AG04450 (cell line): ENCODE measurements around the gene WNT7A. TPM values are rescaled to one million over a fixed set of nuclear protein-coding genes. Genes with fewer than 3 reads are reported as not detected.

ENCODE experiments used
- CTCF ChIA-PET: fragments of 300-600, 350-600 bp; formaldehyde crosslinking; extraction: SDS; loops from one replicate; lab custom pipeline; 2022; ENCODE audit warnings: antibody characterized with exemption, inconsistent platforms; lab: Charles Lee
- POLR2A ChIA-PET: fragments of 350-600 bp; formaldehyde crosslinking; extraction: SDS; loops from one replicate; lab custom pipeline; 2021; ENCODE audit warnings: antibody characterized with exemption, inconsistent platforms; lab: Yijun Ruan, JAX
- DNase-seq: peaks from one replicate; pipeline ENCODE4 v3.0.0-alpha.2; 2011; ENCODE audit warnings: low read depth, low spot score
- H3K27ac ChIP-seq: one replicate; pipeline ENCODE4 v1.5.1; 2012; ENCODE audit warnings: low read depth, low read length, control low read depth
- H3K27me3 ChIP-seq: one replicate; pipeline ENCODE4 v1.6.0; 2012; ENCODE audit warnings: low read length; ENCODE audit not compliant: control insufficient read depth, insufficient read depth
- H3K4me3 ChIP-seq: 2 replicates; pipeline ENCODE4 v1.5.1; 2011; ENCODE audit warnings: mild to moderate bottlenecking, low read depth, low read length, control low read depth
- H3K9me3 ChIP-seq: 2 replicates; pipeline ENCODE4 v1.5.1; 2012; ENCODE audit warnings: low read length; ENCODE audit not compliant: control insufficient read depth, insufficient read depth
- polyA plus RNA-seq: library from polyadenylated mRNA; depleted of rRNA; stranded (reverse); fragments of >200 nt; gene quantifications from 2 replicates; pipeline ENCODE4 v1.2.3, GENCODE V29; 2011
- TF ChIP-seq, protein P1 (sequence below): IDR thresholded peaks from 2 replicates; pipeline ENCODE4 v1.5.1; 2011; ENCODE audit warnings: low read depth, low read length, control low read depth, inconsistent platforms

Gene WNT7A
- polyA plus RNA-seq, 1 experiment = not detected

- no peak overlapping the region for H3K27ac ChIP-seq
- no peak overlapping the region for H3K4me3 ChIP-seq
- H3K9me3 ChIP-seq = peaks cover 5% of the 10 kb centered on the region; the same call in 1 of the 2 replicates
- TF ChIP-seq, protein P1, sequence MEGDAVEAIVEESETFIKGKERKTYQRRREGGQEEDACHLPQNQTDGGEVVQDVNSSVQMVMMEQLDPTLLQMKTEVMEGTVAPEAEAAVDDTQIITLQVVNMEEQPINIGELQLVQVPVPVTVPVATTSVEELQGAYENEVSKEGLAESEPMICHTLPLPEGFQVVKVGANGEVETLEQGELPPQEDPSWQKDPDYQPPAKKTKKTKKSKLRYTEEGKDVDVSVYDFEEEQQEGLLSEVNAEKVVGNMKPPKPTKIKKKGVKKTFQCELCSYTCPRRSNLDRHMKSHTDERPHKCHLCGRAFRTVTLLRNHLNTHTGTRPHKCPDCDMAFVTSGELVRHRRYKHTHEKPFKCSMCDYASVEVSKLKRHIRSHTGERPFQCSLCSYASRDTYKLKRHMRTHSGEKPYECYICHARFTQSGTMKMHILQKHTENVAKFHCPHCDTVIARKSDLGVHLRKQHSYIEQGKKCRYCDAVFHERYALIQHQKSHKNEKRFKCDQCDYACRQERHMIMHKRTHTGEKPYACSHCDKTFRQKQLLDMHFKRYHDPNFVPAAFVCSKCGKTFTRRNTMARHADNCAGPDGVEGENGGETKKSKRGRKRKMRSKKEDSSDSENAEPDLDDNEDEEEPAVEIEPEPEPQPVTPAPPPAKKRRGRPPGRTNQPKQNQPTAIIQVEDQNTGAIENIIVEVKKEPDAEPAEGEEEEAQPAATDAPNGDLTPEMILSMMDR = no peak
- H3K27me3 ChIP-seq = no peaks in the 10 kb centered on the region
- no peak for DNase-seq
- CTCF ChIA-PET = no interaction called here
- POLR2A ChIA-PET = no interaction called here
Measured at GRCh38 chr3:13839253-13839652, 40.6 kb downstream of the WNT7A start.

DNA sequence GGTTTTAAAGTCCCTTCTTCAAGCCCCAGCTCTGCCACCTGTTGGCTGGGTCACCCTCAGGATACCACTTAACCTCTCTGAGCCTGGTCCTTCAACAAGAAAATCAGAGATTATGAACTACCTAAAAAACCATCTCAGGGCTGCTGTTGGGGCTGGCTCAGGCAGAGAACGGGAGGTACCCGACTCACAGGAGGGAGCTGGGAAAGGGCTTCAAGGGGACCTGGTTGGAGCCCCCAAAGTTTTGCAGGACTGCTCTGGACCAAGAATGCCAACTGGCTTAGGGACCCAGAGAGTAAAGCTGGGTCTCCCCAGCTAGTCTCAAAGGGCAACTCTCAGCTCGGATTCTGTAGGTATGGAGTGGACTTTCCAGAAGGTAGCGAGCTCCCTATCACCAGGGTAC, 41.5 kb downstream of the WNT7A start:
- no peak overlapping the region for H3K27ac ChIP-seq
- POLR2A ChIA-PET = no interaction called here
- H3K27me3 ChIP-seq = no peaks in the 10 kb centered on the region
- peaks cover 5% of the 10 kb centered on the region; the same call in 1 of the 2 replicates for H3K9me3 ChIP-seq
- CTCF ChIA-PET = no interaction called here
- H3K4me3 ChIP-seq = no peak overlapping the region
- TF ChIP-seq, protein P1 = no peak
- no peak for DNase-seq

GRCh38 chr3:13837751-13838150, 42.1 kb downstream of the WNT7A start:
- no peak for DNase-seq
- ChIA-PET POLR2A (no interaction called here), CTCF (no interaction called here)
- H3K4me3 ChIP-seq = no peak overlapping the region
- no peaks in the 10 kb centered on the region for H3K27me3 ChIP-seq
- TF ChIP-seq, protein P1 = no peak
- no peak overlapping the region for H3K27ac ChIP-seq
- peaks cover 5% of the 10 kb centered on the region; the same call in 1 of the 2 replicates for H3K9me3 ChIP-seq

DNA sequence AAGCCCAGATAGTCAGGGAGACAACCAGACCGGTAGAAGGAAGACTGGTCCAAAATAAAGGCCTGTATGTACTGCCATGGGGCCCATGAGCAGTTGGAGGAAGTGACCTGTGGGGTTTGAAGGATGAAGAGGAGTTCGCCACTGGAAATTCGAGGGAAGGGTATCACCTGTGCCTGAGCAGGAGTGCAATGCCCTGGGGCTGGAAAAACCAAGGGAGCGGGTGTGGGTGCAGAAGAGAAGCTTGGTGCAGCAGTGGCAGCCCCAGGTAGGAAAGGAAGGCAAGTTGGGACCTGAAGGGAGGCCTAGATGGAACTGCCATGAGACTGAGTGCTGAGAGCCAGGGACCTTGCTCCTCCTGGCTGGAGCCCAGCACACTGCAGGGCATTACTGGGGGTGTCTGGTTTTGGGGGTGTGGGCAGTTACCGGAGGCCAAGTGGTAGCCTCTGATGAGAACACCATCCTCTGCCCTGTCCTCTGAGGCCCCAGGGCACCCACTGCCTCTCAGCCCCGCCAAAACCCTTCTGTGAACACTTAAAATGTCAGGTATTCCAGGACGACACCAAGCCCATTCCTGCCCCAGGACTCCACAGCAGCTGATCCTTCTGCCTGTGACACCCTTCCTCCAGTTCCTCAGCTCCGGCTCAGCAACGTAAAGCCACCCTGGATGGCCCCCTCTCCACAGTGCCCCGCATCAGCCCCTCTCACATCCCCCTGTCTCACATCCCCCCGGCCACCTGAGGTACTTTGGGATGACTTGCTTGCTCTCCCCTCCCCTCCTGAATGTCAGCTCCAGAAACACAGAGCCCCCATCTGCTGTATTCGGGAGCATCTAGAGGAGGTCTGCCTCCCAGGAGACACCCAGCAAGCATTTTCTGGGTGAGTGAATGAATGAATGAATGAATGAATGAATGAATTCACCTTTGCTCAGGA, 42.9 kb downstream of the WNT7A start:
- Histone ChIP-seq H3K9me3 (peaks cover 5% of the 10 kb centered on the region; the same call in 1 of the 2 replicates), H3K4me3 (no peak overlapping the region), H3K27me3 (no peaks in the 10 kb centered on the region), H3K27ac (no peak overlapping the region)
- no peak for DNase-seq
- ChIA-PET CTCF (no interaction called here), POLR2A (no interaction called here)
- TF ChIP-seq, protein P1 = no peak

DNA sequence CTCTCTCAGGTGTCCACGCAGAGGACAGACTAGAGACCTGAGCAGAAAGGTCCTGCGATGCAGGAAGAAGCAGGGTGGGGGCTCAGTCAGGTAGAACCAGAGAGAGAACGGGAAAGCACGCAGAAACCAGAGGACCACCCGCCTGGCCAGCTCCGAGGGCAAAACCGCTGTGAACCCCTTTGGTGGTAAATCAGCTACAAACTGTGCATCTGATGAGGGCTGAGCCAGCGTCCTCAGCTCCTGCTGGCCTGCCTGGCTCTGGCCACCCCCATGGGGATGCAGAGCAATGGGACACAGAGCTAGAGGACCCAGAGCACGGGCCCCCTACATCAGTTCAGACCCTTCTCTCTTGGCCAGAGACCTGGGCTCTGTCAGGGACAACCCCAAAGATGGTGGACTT, 44.6 kb downstream of the WNT7A start:
- no peaks in the 10 kb centered on the region for H3K27me3 ChIP-seq
- TF ChIP-seq, protein P1 = no peak
- no peak overlapping the region for H3K4me3 ChIP-seq
- H3K9me3 ChIP-seq = peaks cover 5% of the 10 kb centered on the region; the same call in 1 of the 2 replicates
- no peak for DNase-seq
- ChIA-PET POLR2A (no interaction called here), CTCF (no interaction called here)
- no peak overlapping the region for H3K27ac ChIP-seq
